ENCODE results near the gene POLN.

POLN gene

GRCh38 chr4:2079926-2080325, 162.0 kb downstream of the POLN start:
- no peak for DNase-seq

GRCh38 chr4:2079006-2079405, 162.9 kb downstream of the POLN start:
- no peak for DNase-seq

- DNase-seq: no peak
Measured at GRCh38 chr4:2078584-2078983, 163.3 kb downstream of the POLN start.

- DNase-seq: no peak
Measured at GRCh38 chr4:2077537-2078460, 164.1 kb downstream of the POLN start.

GRCh38 chr4:2076908-2077536, 164.9 kb downstream of the POLN start:
- no peak for DNase-seq

- no peak for DNase-seq
Measured at GRCh38 chr4:2075987-2076907, 165.7 kb downstream of the POLN start.

GRCh38 chr4:2075171-2075986, 166.5 kb downstream of the POLN start:
- no peak for DNase-seq

GRCh38 chr4:2074588-2074987, 167.3 kb downstream of the POLN start:
- DNase-seq: no peak

GRCh38 chr4:2073808-2074481, 168.0 kb downstream of the POLN start:
- no peak for DNase-seq

- DNase-seq: no peak
Measured at GRCh38 chr4:2072971-2073807, 168.7 kb downstream of the POLN start.

- no peak for DNase-seq
Measured at GRCh38 chr4:2071912-2072867, 169.7 kb downstream of the POLN start.

GRCh38 chr4:2071252-2071911, 170.5 kb downstream of the POLN start:
- DNase-seq: no peak

- no peak for DNase-seq
Measured at GRCh38 chr4:2070421-2071251, 171.3 kb downstream of the POLN start.

- no peak for DNase-seq
Measured at GRCh38 chr4:2069986-2070385, 171.9 kb downstream of the POLN start.

- DNase-seq: no peak
Measured at GRCh38 chr4:2069161-2069971, 172.6 kb downstream of the POLN start.

GRCh38 chr4:2068566-2068965, 173.4 kb downstream of the POLN start:
- no peak for DNase-seq

- no peak for DNase-seq
Measured at GRCh38 chr4:2068198-2068470, 173.8 kb downstream of the POLN start.

Measured in effector CD8-positive, alpha-beta T cell (primary cell).